Endothelial cell of umbilical vein (primary cell): ENCODE results near the gene CLEC4M. TPM values are rescaled to one million over a fixed set of nuclear protein-coding genes. Genes with fewer than 3 reads are reported as not detected.

Experiments
- BruUV-seq: library from RNA; stranded (reverse); fragments of 400-500 nt; replicated peaks from 2 replicates; lab custom pipeline; 2021; lab: Mats Ljungman, UMichigan
- CTCF ChIA-PET: fragments of 300-600, 350-600 bp; sonication (Branson Sonifier 250); formaldehyde crosslinking; loops from one replicate; lab custom pipeline; 2021; ENCODE audit warnings: antibody characterized with exemption, inconsistent platforms; lab: Charles Lee
- POLR2A ChIA-PET: fragments of 300-600, 350-600 bp; sonication (Branson Sonifier 250); formaldehyde crosslinking; loops from one replicate; lab custom pipeline; 2021; ENCODE audit warnings: antibody characterized with exemption, inconsistent platforms; lab: Charles Lee
- DNase-seq: peaks from one replicate; pipeline ENCODE4 v3.0.0-alpha.2; 2011; ENCODE audit warnings: low read depth, low spot score
- FAIRE-seq: peaks from 2 replicates; lab custom pipeline; 2011; peaks lifted over from hg19 to GRCh38; lab: Jason Lieb, UNC
- H2AFZ ChIP-seq: 2 replicates; pipeline ENCODE4 v1.6.0; 2012; ENCODE audit warnings: low read depth, low read length, control low read depth, inconsistent platforms
- H3K27ac ChIP-seq: 2 replicates; pipeline ENCODE4 v1.5.1; 2011; ENCODE audit warnings: low read depth, mild to moderate bottlenecking, control low read depth, low read length, moderate library complexity; ENCODE audit not compliant: insufficient read depth
- H3K27me3 ChIP-seq, 2 experiments: 2 replicates each; pipeline versions ENCODE4 v1.6.0 to v1.6.1; 2011; ENCODE audit warnings: low read length in 2 of 2, mixed read lengths in 1 of 2; ENCODE audit not compliant: control insufficient read depth in 2 of 2, insufficient read depth in 2 of 2
- H3K36me3 ChIP-seq, 2 experiments: 2 replicates in 1 of 2; 3 replicates in 1 of 2; pipeline ENCODE4 v1.5.1; 2011; ENCODE audit warnings: low read length in 2 of 2, mild to moderate bottlenecking in 1 of 2, moderate library complexity in 1 of 2; ENCODE audit not compliant: control insufficient read depth in 2 of 2, insufficient read depth in 2 of 2; ENCODE audit errors: extremely low read depth in 1 of 2
- H3K4me1 ChIP-seq: 3 replicates; pipeline ENCODE4 v1.5.1; 2011; ENCODE audit warnings: mild to moderate bottlenecking, low read length; ENCODE audit not compliant: control insufficient read depth, insufficient read depth; ENCODE audit errors: extremely low read depth
- H3K4me2 ChIP-seq: 2 replicates; pipeline ENCODE4 v1.6.1; 2011; ENCODE audit warnings: low read length, control low read depth, mixed read lengths; ENCODE audit not compliant: insufficient read depth
- H3K4me3 ChIP-seq, 3 experiments: fragments of 200-600 bp in 1 of 3; sonication (generic), shearing (Covaris generic) in 1 of 3; replicated peaks in 1 of 3; 2 replicates each; pipeline ENCODE4 v1.5.1; 2011 to 2016; ENCODE audit warnings: control low read depth in 3 of 3, low read length in 3 of 3, mild to moderate bottlenecking in 2 of 3, inconsistent platforms in 1 of 3, low read depth in 1 of 3, moderate library complexity in 1 of 3; ENCODE audit not compliant: insufficient read depth in 1 of 3
- H3K79me2 ChIP-seq: 2 replicates; pipeline ENCODE4 v1.6.0; 2012; ENCODE audit warnings: low read length, inconsistent platforms; ENCODE audit not compliant: control insufficient read depth, insufficient read depth
- H3K9ac ChIP-seq: replicated peaks from 2 replicates; pipeline ENCODE3; 2011; ENCODE audit warnings: low read length, control low read depth; ENCODE audit not compliant: insufficient read depth; ENCODE audit errors: extremely low read depth
- H3K9me1 ChIP-seq: replicated peaks from 3 replicates; pipeline ENCODE4 v1.6.0; 2011; ENCODE audit warnings: mild to moderate bottlenecking, low read length; ENCODE audit not compliant: control insufficient read depth, insufficient read depth; ENCODE audit errors: extremely low read depth
- H3K9me3 ChIP-seq: replicated peaks from 2 replicates; pipeline ENCODE4 v1.5.1; 2012; ENCODE audit warnings: low read length, inconsistent platforms; ENCODE audit not compliant: control insufficient read depth, insufficient read depth
- H4K20me1 ChIP-seq: replicated peaks from 2 replicates; pipeline ENCODE3; 2011; ENCODE audit warnings: mild to moderate bottlenecking, low read length; ENCODE audit not compliant: control insufficient read depth, insufficient read depth; ENCODE audit errors: extremely low read depth
- EZH2 ChIP-seq: IDR thresholded peaks from 2 replicates; pipeline ENCODE4 v1.6.1; 2012; ENCODE audit warnings: borderline replicate concordance, low read depth, mild to moderate bottlenecking, moderate library complexity, low read length, inconsistent platforms; ENCODE audit not compliant: severe bottlenecking
- FOS ChIP-seq: IDR thresholded peaks from 2 replicates; pipeline ENCODE4 v1.6.1; 2011; ENCODE audit warnings: mild to moderate bottlenecking, low read length, moderate library complexity, borderline replicate concordance; ENCODE audit not compliant: insufficient read depth
- GATA2 ChIP-seq: IDR thresholded peaks from 2 replicates; pipeline ENCODE4 v1.7.0; 2011; ENCODE audit warnings: low read depth, mild to moderate bottlenecking, moderate library complexity, mixed read lengths, low read length; ENCODE audit not compliant: insufficient read length, insufficient read depth
- JUN ChIP-seq: IDR thresholded peaks from 2 replicates; pipeline ENCODE4 v1.6.1; 2011; ENCODE audit warnings: borderline replicate concordance, low read depth; ENCODE audit not compliant: insufficient read length, insufficient read depth
- MYC ChIP-seq: IDR thresholded peaks from one replicate; pipeline ENCODE4 v1.6.1; 2011; ENCODE audit warnings: mild to moderate bottlenecking, low read depth, low read length
- POLR2A ChIP-seq: IDR thresholded peaks from 2 replicates; pipeline ENCODE4 v1.6.1; 2012; ENCODE audit warnings: low read depth, mild to moderate bottlenecking, control low read depth, low read length
- POLR2AphosphoS5 ChIP-seq: IDR thresholded peaks from 2 replicates; pipeline ENCODE4 v1.6.1; 2012; ENCODE audit warnings: low read depth, mild to moderate bottlenecking, control low read depth, low read length, moderate library complexity; ENCODE audit not compliant: insufficient read depth
- dilution Hi-C: fragments of 300-500 bp; cut with MboI; formaldehyde crosslinking; loops from one replicate; pipeline ENCODE4 v1.15.0; 2019; ENCODE audit warnings: low sequenced_read_pairs; ENCODE audit not compliant: extremely low pct_ligation_motif_present
- intact Hi-C: fragments of 100-400 bp; cut with micrococcal nuclease; formaldehyde crosslinking; loops from one replicate; pipeline ENCODE4 v1.10.0; 2022
- polyA plus RNA-seq, 4 experiments: library from polyadenylated mRNA; depleted of rRNA in 3 of 4; stranded (reverse) in 3 of 4; unstranded in 1 of 4; fragments of >200 nt; gene quantifications; 2 replicates each; pipeline versions ENCODE4 v1.2.1 to v1.2.3, GENCODE V29; 2011 to 2012; ENCODE audit warnings: missing spikeins in 1 of 4
- total RNA-seq: library from RNA; stranded (reverse); gene quantifications from 2 replicates; pipeline ENCODE4 v1.2.3, GENCODE V29; 2021
- TF ChIP-seq, protein P1 (sequence below): IDR thresholded peaks from 2 replicates; pipeline ENCODE4 v1.6.1; 2011; ENCODE audit not compliant: insufficient read depth, insufficient read length
- TF ChIP-seq, protein P2 (sequence below), 2 donors: IDR thresholded peaks; 1 replicate in 1 of 2; 2 replicates in 1 of 2; pipeline ENCODE4 v1.5.1; 2011; ENCODE audit warnings: low read length in 2 of 2, mild to moderate bottlenecking in 2 of 2, moderate library complexity in 2 of 2, control low read depth in 1 of 2, inconsistent platforms in 1 of 2, low read depth in 1 of 2; ENCODE audit not compliant: insufficient read depth in 1 of 2; ENCODE audit errors: extremely low read depth in 1 of 2

Gene CLEC4M
- total and polyA plus RNA-seq, 2 donors (not counting 3 experiments of a cell fraction or from before 2014, with no cell fraction given): 0.46 to 1.0 TPM

DNA sequence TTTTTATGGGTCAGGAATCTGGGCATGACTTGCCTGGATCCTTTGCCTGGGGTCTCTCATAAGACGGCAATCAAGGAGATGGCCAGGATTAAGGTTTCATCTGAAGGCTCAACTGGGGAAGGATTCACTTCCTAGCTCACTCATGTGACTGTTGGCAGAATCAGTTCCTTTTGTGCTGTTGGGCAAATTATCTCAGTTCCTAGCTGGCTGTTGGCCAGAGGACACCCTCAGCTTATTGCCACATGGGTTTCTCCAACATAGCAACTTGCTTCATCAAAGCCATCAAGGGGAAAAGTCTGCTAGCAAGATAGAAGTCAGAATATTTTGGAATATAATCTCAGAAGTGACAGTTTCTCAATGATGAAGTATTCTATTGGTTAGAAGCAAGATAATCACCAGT is 54.8 kb downstream of the CLEC4M start:
- intact Hi-C loops: no loop called here
- Histone ChIP-seq H3K36me3 (no peaks in the 10 kb centered on the region), H3K4me2 (no peak overlapping the region), H3K9ac (no peak overlapping the region), H3K27me3 (no peaks in the 10 kb centered on the region), H2AFZ (no peak overlapping the region), H3K9me3 (no peaks in the 10 kb centered on the region), H3K27ac (no peak overlapping the region), H3K9me1 (no peaks in the 10 kb centered on the region), H4K20me1 (no peaks in the 10 kb centered on the region), H3K4me3 (no peak overlapping the region), H3K79me2 (no peaks in the 10 kb centered on the region), H3K4me1 (no peaks in the 10 kb centered on the region)
- no TSS peak for BruUV-seq
- ChIA-PET CTCF (interaction anchor here (0.8 kb wide), 1 partner anchor 137 kb away, joined by 3 read pairs; the partner anchor contains the start of gene TRAPPC5), POLR2A (no interaction called here)
- no peak for DNase-seq
- dilution Hi-C loops: no loop called here
- TF ChIP-seq, protein P1, sequence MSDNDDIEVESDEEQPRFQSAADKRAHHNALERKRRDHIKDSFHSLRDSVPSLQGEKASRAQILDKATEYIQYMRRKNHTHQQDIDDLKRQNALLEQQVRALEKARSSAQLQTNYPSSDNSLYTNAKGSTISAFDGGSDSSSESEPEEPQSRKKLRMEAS: no peak
- TF ChIP-seq, protein P2, sequence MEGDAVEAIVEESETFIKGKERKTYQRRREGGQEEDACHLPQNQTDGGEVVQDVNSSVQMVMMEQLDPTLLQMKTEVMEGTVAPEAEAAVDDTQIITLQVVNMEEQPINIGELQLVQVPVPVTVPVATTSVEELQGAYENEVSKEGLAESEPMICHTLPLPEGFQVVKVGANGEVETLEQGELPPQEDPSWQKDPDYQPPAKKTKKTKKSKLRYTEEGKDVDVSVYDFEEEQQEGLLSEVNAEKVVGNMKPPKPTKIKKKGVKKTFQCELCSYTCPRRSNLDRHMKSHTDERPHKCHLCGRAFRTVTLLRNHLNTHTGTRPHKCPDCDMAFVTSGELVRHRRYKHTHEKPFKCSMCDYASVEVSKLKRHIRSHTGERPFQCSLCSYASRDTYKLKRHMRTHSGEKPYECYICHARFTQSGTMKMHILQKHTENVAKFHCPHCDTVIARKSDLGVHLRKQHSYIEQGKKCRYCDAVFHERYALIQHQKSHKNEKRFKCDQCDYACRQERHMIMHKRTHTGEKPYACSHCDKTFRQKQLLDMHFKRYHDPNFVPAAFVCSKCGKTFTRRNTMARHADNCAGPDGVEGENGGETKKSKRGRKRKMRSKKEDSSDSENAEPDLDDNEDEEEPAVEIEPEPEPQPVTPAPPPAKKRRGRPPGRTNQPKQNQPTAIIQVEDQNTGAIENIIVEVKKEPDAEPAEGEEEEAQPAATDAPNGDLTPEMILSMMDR (IDR thresholded peaks at IDR 0.05; ENCODE audit: extremely low read depth in 1 of 2, insufficient read depth in 1 of 2, low read depth in 1 of 2, low read length in 2 of 2): no peak
- TF ChIP-seq EZH2 (no peak), JUN (no peak), POLR2A (no peak), FOS (no peak), MYC (no peak), GATA2 (no peak), POLR2AphosphoS5 (no peak)
- no peak for FAIRE-seq
